GM19452 (cell line): ENCODE measurements around the gene TEX51.

Experiments
- ATAC-seq: cut with Tn5 transposase; IDR thresholded peaks from one replicate; pipeline ENCODE4 v1.9.1; 2021; ENCODE audit not compliant: unreplicated experiment

The TEX51 gene

GRCh38 chr2:126949775-126950174 lies 51.1 kb downstream of the TEX51 start:
- no peak for ATAC-seq

DNA sequence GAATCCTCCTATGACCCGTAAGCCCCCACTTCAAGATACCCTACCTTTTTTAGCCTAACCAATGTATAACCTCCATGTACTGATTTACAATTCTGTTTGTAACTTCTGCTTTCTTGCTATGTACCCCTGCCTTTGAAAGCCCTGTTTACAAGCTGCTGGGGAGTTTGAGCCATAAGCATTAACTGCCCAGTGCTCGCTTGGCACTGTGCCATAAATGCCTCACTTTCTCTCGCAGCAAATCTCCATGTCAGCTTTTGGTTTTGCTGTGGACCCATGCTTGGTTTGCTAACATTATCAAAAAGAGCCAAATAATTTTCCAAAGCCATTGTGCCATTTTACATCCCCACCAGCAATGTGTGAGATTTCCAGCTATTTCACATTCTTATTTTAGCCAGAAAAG lies 51.8 kb downstream of the TEX51 start:
- no peak for ATAC-seq
